NCI-H345 treated with DMSO at 0.1 percent for 48 hours (cell line): Measurements from ENCODE around the gene NLRX1.
"Not testable (repeated sequence)": the region's sequence is repeated elsewhere in the genome, so short reads cannot be mapped to it uniquely, and the experiment has no call there.

Source experiments
- DNase-seq: peaks from one replicate; lab custom pipeline; 2025; ENCODE audit not compliant: unreplicated experiment; lab: John Stamatoyannopoulos, UW

NLRX1 gene

GRCh38 chr11:119206511-119207414, 38.2 kb downstream of the NLRX1 start:
- no peak for DNase-seq

GRCh38 chr11:119207415-119207960, 39.0 kb downstream of the NLRX1 start:
- DNase-seq = no peak

GRCh38 chr11:119209186-119209585, 40.7 kb downstream of the NLRX1 start:
- no peak for DNase-seq

- no peak for DNase-seq
Measured at GRCh38 chr11:119210050-119210449, 41.5 kb downstream of the NLRX1 start.

- no peak for DNase-seq
Measured at GRCh38 chr11:119218141-119218878, 49.8 kb downstream of the NLRX1 start.

GRCh38 chr11:119222308-119222707, 53.8 kb downstream of the NLRX1 start:
- peak; percentile 28 for DNase-seq

- no peak for DNase-seq
Measured at GRCh38 chr11:119222891-119223290, 54.4 kb downstream of the NLRX1 start.

- DNase-seq = no peak
Measured at GRCh38 chr11:119223856-119224255, 55.3 kb downstream of the NLRX1 start.

GRCh38 chr11:119228535-119229287, 60.2 kb downstream of the NLRX1 start:
- not testable (repeated sequence) for DNase-seq

GRCh38 chr11:119229288-119229672, 60.8 kb downstream of the NLRX1 start:
- DNase-seq = no peak

- DNase-seq = no peak
Measured at GRCh38 chr11:119229741-119230140, 61.2 kb downstream of the NLRX1 start.
